Astrocyte (in vitro differentiated cells and primary cell): ENCODE results near the gene SULT2A1. TPM values are rescaled to one million over a fixed set of nuclear protein-coding genes. Genes with fewer than 3 reads are reported as not detected.

Experiments
- DNase-seq: peaks from one replicate; pipeline ENCODE4 v3.0.0-alpha.2; 2010; ENCODE audit warnings: low read depth
- FAIRE-seq: peaks from 2 replicates; lab custom pipeline; 2011; peaks lifted over from hg19 to GRCh38; lab: Jason Lieb, UNC
- H2AFZ ChIP-seq: 2 replicates; pipeline ENCODE4 v1.6.0; 2012; ENCODE audit warnings: low read depth, low read length, inconsistent platforms
- H3K27ac ChIP-seq: 2 replicates; pipeline ENCODE4 v1.5.1; 2011; ENCODE audit warnings: low read depth, low read length, inconsistent platforms
- H3K27me3 ChIP-seq: 2 replicates; pipeline ENCODE4 v1.6.0; 2011; ENCODE audit warnings: low read length, inconsistent platforms; ENCODE audit not compliant: insufficient read depth
- H3K36me3 ChIP-seq: 2 replicates; pipeline ENCODE4 v1.5.1; 2011; ENCODE audit warnings: low read length, inconsistent platforms; ENCODE audit not compliant: insufficient read depth
- H3K4me1 ChIP-seq: 2 replicates; pipeline ENCODE4 v1.5.1; 2011; ENCODE audit warnings: low read length, inconsistent platforms; ENCODE audit not compliant: insufficient read depth
- H3K4me2 ChIP-seq: 2 replicates; pipeline ENCODE4 v1.6.0; 2012; ENCODE audit warnings: low read length, inconsistent platforms
- H3K4me3 ChIP-seq: 2 replicates; pipeline ENCODE4 v1.5.1; 2011; ENCODE audit warnings: low read depth, mild to moderate bottlenecking, low read length, inconsistent platforms; ENCODE audit not compliant: insufficient read depth
- H3K79me2 ChIP-seq: 2 replicates; pipeline ENCODE4 v1.6.0; 2012; ENCODE audit warnings: mild to moderate bottlenecking, low read length, inconsistent platforms; ENCODE audit not compliant: insufficient read depth
- H3K9ac ChIP-seq: 2 replicates; pipeline ENCODE4 v1.6.0; 2012; ENCODE audit warnings: mild to moderate bottlenecking, low read length, inconsistent platforms
- H3K9me3 ChIP-seq: 2 replicates; pipeline ENCODE4 v1.5.1; 2012; ENCODE audit warnings: low read depth, mild to moderate bottlenecking, low read length, inconsistent platforms; ENCODE audit not compliant: insufficient read depth
- H4K20me1 ChIP-seq: 2 replicates; pipeline ENCODE4 v1.6.0; 2012; ENCODE audit warnings: low read length, inconsistent platforms; ENCODE audit not compliant: insufficient read depth
- H3K27ac Mint-ChIP-seq: one replicate; pipeline ENCODE4 v1.8.0; 2021; ENCODE audit warnings: mild to moderate bottlenecking, mixed read lengths; ENCODE audit not compliant: unreplicated experiment
- H3K27me3 Mint-ChIP-seq: one replicate; pipeline ENCODE4 v1.8.0; 2021; ENCODE audit warnings: low read depth, mixed read lengths; ENCODE audit not compliant: unreplicated experiment
- H3K36me3 Mint-ChIP-seq: one replicate; pipeline ENCODE4 v1.8.0; 2021; ENCODE audit warnings: low read depth, mixed read lengths; ENCODE audit not compliant: unreplicated experiment
- H3K4me1 Mint-ChIP-seq: one replicate; pipeline ENCODE4 v1.8.0; 2021; ENCODE audit warnings: low read depth, mixed read lengths; ENCODE audit not compliant: unreplicated experiment
- H3K4me3 Mint-ChIP-seq: one replicate; pipeline ENCODE4 v1.8.0; 2021; ENCODE audit warnings: mild to moderate bottlenecking, moderate library complexity, mixed read lengths; ENCODE audit not compliant: unreplicated experiment
- H3K9me3 Mint-ChIP-seq: one replicate; pipeline ENCODE4 v1.8.0; 2021; ENCODE audit warnings: mild to moderate bottlenecking, mixed read lengths; ENCODE audit not compliant: unreplicated experiment
- CTCF ChIP-seq: IDR thresholded peaks from 2 replicates; pipeline ENCODE4 v1.5.1; 2011; ENCODE audit warnings: low read depth, mild to moderate bottlenecking, inconsistent platforms, low read length, moderate library complexity; ENCODE audit not compliant: insufficient read depth
- EZH2 ChIP-seq: IDR thresholded peaks from 2 replicates; pipeline ENCODE4 v1.6.1; 2012; ENCODE audit warnings: mild to moderate bottlenecking, low read length, inconsistent platforms; ENCODE audit not compliant: insufficient read depth
- total RNA-seq: library from RNA; stranded (reverse); gene quantifications from 2 replicates; pipeline ENCODE4 v1.2.1, GENCODE V29; 2021

Gene SULT2A1
- total RNA-seq, 1 donor from 2014 or later = not detected

GRCh38 chr19:47832723-47833122 is 53.4 kb downstream of the SULT2A1 start:
- Mint-ChIP-seq H3K36me3 (no peaks in the 10 kb centered on the region), H3K9me3 (no peaks in the 10 kb centered on the region), H3K27ac (no peak overlapping the region), H3K4me1 (no peaks in the 10 kb centered on the region), H3K4me3 (no peak overlapping the region), H3K27me3 (peaks cover 2% of the 10 kb centered on the region)
- TF ChIP-seq EZH2 (no peak), CTCF (no peak)
- H3K4me2 ChIP-seq = no peak overlapping the region
- no peaks in the 10 kb centered on the region for H3K9me3 ChIP-seq
- no peaks in the 10 kb centered on the region for H3K79me2 ChIP-seq
- H3K36me3 ChIP-seq = no peaks in the 10 kb centered on the region
- DNase-seq (no peak), FAIRE-seq (no peak)
- H3K9ac ChIP-seq = no peak overlapping the region
- no peak overlapping the region for H3K27ac ChIP-seq
- no peak overlapping the region for H3K4me3 ChIP-seq
- H3K4me1 ChIP-seq = no peaks in the 10 kb centered on the region
- H2AFZ ChIP-seq = no peak overlapping the region
- no peaks in the 10 kb centered on the region for H3K27me3 ChIP-seq
- H4K20me1 ChIP-seq = no peaks in the 10 kb centered on the region

- H3K36me3 ChIP-seq = no peaks in the 10 kb centered on the region
- H3K27me3 ChIP-seq = peaks cover 7% of the 10 kb centered on the region
- Mint-ChIP-seq H3K27me3 (peaks cover 7% of the 10 kb centered on the region), H3K4me1 (peaks cover 4% of the 10 kb centered on the region), H3K4me3 (no peak overlapping the region), H3K36me3 (peaks cover under 1% of the 10 kb centered on the region), H3K9me3 (peaks cover 2% of the 10 kb centered on the region), H3K27ac (no peak overlapping the region)
- H3K4me1 ChIP-seq = no peaks in the 10 kb centered on the region
- no peak overlapping the region for H3K9ac ChIP-seq
- DNase-seq (no peak), FAIRE-seq (no peak)
- H3K4me3 ChIP-seq = no peak overlapping the region
- H3K79me2 ChIP-seq = no peaks in the 10 kb centered on the region
- H4K20me1 ChIP-seq = no peaks in the 10 kb centered on the region
- no peaks in the 10 kb centered on the region for H3K9me3 ChIP-seq
- no peak overlapping the region for H3K4me2 ChIP-seq
- no peak overlapping the region for H2AFZ ChIP-seq
- no peak for TF ChIP-seq CTCF
- TF ChIP-seq EZH2 = no peak
- no peak overlapping the region for H3K27ac ChIP-seq
These were observed 59.3 kb downstream of the SULT2A1 start for GRCh38 chr19:47826800-47827199.

- Histone ChIP-seq H3K4me2 (no peak overlapping the region), H3K79me2 (no peaks in the 10 kb centered on the region), H3K4me3 (no peak overlapping the region), H2AFZ (no peak overlapping the region), H3K36me3 (no peaks in the 10 kb centered on the region), H3K4me1 (no peaks in the 10 kb centered on the region), H4K20me1 (no peaks in the 10 kb centered on the region), H3K9ac (no peak overlapping the region), H3K9me3 (no peaks in the 10 kb centered on the region), H3K27ac (no peak overlapping the region), H3K27me3 (peaks cover 18% of the 10 kb centered on the region)
- no peak overlapping the region for H3K4me3 Mint-ChIP-seq
- H3K9me3 Mint-ChIP-seq = peaks cover 2% of the 10 kb centered on the region
- DNase-seq (no peak), FAIRE-seq (no peak)
- TF ChIP-seq EZH2 (no peak), CTCF (no peak)
- peaks cover 21% of the 10 kb centered on the region for H3K27me3 Mint-ChIP-seq
- no peak overlapping the region for H3K27ac Mint-ChIP-seq
- peaks cover 1% of the 10 kb centered on the region for H3K36me3 Mint-ChIP-seq
- peaks cover 8% of the 10 kb centered on the region for H3K4me1 Mint-ChIP-seq
These were observed 61.7 kb downstream of the SULT2A1 start for GRCh38 chr19:47824396-47824795.
